Mesothelial cell of epicardium (in vitro differentiated cells): ENCODE results near the gene TLR10. TPM values are rescaled to one million over a fixed set of nuclear protein-coding genes. Genes with fewer than 3 reads are reported as not detected.

Experiments
- DNase-seq, 2 experiments: peaks; one replicate each; pipeline ENCODE4 v3.0.0; 2021; ENCODE audit warnings: low spot score in 2 of 2; ENCODE audit not compliant: unreplicated experiment in 2 of 2
- H3K27ac Mint-ChIP-seq: 2 replicates; pipeline ENCODE4 v1.8.0; 2021; ENCODE audit warnings: mixed read lengths
- H3K27me3 Mint-ChIP-seq: 2 replicates; pipeline ENCODE4 v1.8.0; 2021; ENCODE audit warnings: low read depth, mixed read lengths
- H3K36me3 Mint-ChIP-seq: 2 replicates; pipeline ENCODE4 v1.8.0; 2021; ENCODE audit warnings: mixed read lengths
- H3K4me1 Mint-ChIP-seq: 2 replicates; pipeline ENCODE4 v1.8.0; 2021; ENCODE audit warnings: mixed read lengths
- H3K4me3 Mint-ChIP-seq: 2 replicates; pipeline ENCODE4 v1.8.0; 2021; ENCODE audit warnings: mild to moderate bottlenecking, moderate library complexity, mixed read lengths
- H3K9me3 Mint-ChIP-seq: 2 replicates; pipeline ENCODE4 v1.8.0; 2021; ENCODE audit warnings: mixed read lengths
- CTCF ChIP-seq: fragments of 200-600 bp; sonication (generic); IDR thresholded peaks from one replicate; pipeline ENCODE4 v1.5.0; 2021; ENCODE audit warnings: antibody characterized with exemption; ENCODE audit not compliant: unreplicated experiment
- total RNA-seq: library from RNA; stranded (reverse); gene quantifications from 3 replicates; pipeline ENCODE4 v1.2.1, GENCODE V29; 2021

TLR10 gene
- total RNA-seq, 1 donor from 2014 or later = not detected

GRCh38 chr4:38795087-38795486 lies 12.3 kb upstream of the TLR10 start:
- no peak overlapping the region for H3K27ac Mint-ChIP-seq
- H3K4me1 Mint-ChIP-seq = no peaks in the 10 kb centered on the region
- peaks cover 13% of the 10 kb centered on the region for H3K27me3 Mint-ChIP-seq
- no peak overlapping the region for H3K4me3 Mint-ChIP-seq
- no peak for DNase-seq
- H3K36me3 Mint-ChIP-seq = no peaks in the 10 kb centered on the region
- H3K9me3 Mint-ChIP-seq = peaks cover 10% of the 10 kb centered on the region
- TF ChIP-seq CTCF = no peak

- Mint-ChIP-seq H3K4me3 (no peak overlapping the region), H3K27ac (no peak overlapping the region), H3K4me1 (no peaks in the 10 kb centered on the region), H3K36me3 (no peaks in the 10 kb centered on the region), H3K27me3 (peaks cover 14% of the 10 kb centered on the region), H3K9me3 (peaks cover 10% of the 10 kb centered on the region)
- TF ChIP-seq CTCF = no peak
- no peak for DNase-seq
Measured at GRCh38 chr4:38794051-38794450, 11.3 kb upstream of the TLR10 start.

- H3K4me3 Mint-ChIP-seq = no peak overlapping the region
- TF ChIP-seq CTCF = no peak
- H3K36me3 Mint-ChIP-seq = no peaks in the 10 kb centered on the region
- no peaks in the 10 kb centered on the region for H3K4me1 Mint-ChIP-seq
- no peak overlapping the region for H3K27ac Mint-ChIP-seq
- peaks cover 10% of the 10 kb centered on the region for H3K9me3 Mint-ChIP-seq
- H3K27me3 Mint-ChIP-seq = peaks cover 8% of the 10 kb centered on the region
- no peak for DNase-seq
Measured at GRCh38 chr4:38791010-38791409, 8.2 kb upstream of the TLR10 start.

GRCh38 chr4:38788317-38788716 lies 5.5 kb upstream of the TLR10 start:
- H3K36me3 Mint-ChIP-seq = no peaks in the 10 kb centered on the region
- no peak overlapping the region for H3K4me3 Mint-ChIP-seq
- peaks cover 6% of the 10 kb centered on the region for H3K9me3 Mint-ChIP-seq
- H3K27me3 Mint-ChIP-seq = peaks cover 8% of the 10 kb centered on the region
- no peak for DNase-seq
- H3K4me1 Mint-ChIP-seq = no peaks in the 10 kb centered on the region
- no peak for TF ChIP-seq CTCF
- no peak overlapping the region for H3K27ac Mint-ChIP-seq

GRCh38 chr4:38787693-38788092 lies 4.9 kb upstream of the TLR10 start:
- no peak overlapping the region for H3K27ac Mint-ChIP-seq

More at GRCh38 chr4:38787693-38788092, 4.9 kb upstream of the TLR10 start:
- Mint-ChIP-seq H3K9me3 (peaks cover 6% of the 10 kb centered on the region), H3K4me1 (peaks cover under 1% of the 10 kb centered on the region), H3K36me3 (no peaks in the 10 kb centered on the region), H3K4me3 (no peak overlapping the region), H3K27me3 (peaks cover 9% of the 10 kb centered on the region)
- TF ChIP-seq CTCF = no peak
- DNase-seq = no peak
